NCI-H1930 (cell line): ENCODE data around the gene ACACB.

Experiments used
- DNase-seq, 2 experiments: peaks; one replicate each; lab custom pipeline; 2025; lab: John Stamatoyannopoulos, UW

Gene ACACB

GRCh38 chr12:109214131-109214530, 97.7 kb downstream of the ACACB start:
- no peak for DNase-seq

GRCh38 chr12:109218996-109219395, 102.6 kb downstream of the ACACB start:
- no peak for DNase-seq

DNA sequence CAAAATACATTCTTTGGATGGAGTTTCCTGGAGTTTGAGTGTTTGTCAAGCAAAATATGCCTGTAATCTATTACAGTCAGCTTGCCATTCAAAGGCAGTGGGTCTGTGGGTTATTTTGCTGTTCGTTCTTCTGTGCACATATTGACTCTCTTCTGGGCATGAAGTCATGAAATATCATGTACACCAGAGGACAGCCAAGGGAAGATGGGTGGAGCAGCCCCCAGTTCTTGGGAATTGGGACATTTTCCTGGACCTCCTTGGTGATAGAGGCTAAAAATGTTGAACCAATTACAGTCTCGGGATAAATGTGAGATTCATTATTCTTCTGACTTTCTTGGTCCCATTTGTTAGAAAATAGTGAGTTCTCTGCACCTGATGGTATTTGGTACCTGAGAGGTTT, 103.6 kb downstream of the ACACB start:
- DNase-seq: no peak

DNA sequence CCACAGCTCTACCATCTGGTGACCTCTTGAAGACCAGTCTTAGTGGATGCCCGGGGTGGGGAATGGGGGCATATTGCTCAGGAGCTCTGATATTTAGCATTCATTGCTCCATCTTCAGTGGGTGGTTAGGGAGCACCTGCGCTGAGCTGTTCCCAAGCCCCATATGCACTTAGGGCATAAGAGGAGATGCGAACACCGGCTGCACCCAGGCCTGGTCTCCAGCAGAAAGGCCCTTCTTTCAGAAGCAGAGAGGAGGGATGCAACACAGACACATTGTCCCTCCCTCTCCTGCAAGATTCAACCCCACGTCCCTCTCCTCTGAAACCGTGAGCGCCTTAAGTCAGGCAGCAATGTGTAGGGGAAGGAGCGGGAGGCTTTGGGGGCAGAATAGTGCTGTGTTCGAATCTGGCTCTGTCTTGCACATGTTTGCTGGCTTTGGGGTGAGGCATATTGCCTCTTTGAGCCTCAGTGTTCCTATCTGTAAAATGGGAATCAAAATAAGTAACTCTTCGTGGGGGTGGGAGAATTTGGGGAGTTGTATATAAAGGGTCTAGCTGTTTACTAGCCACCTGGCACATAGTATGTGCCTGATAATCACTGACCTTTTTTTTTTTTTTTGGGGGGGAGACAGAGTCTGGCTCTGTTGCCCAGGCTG, 105.0 kb downstream of the ACACB start:
- no peak for DNase-seq

DNA sequence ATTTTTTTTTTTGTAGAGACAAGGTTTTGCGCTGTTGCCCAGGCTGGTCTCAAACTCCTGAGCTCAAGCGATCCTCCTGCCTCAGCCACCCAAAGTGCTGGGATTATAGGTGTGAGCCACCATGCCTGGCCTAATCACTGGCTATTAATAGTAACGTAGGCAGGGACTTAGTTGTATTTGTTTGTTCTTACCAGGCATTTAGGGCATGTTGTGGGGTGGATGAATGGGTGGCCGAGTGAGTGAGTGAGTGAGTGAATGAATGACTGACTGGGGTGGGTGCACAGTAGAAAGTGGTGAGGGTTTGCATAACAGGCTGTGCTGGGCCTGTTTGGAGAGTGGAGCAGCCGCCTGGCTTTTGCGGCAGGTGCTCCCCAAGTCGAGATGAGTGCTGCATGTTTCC, 105.7 kb downstream of the ACACB start:
- DNase-seq: no peak

- no peak for DNase-seq
Observed at GRCh38 chr12:109222496-109222895, 106.1 kb downstream of the ACACB start.

GRCh38 chr12:109223211-109223610, 106.8 kb downstream of the ACACB start:
- DNase-seq: no peak

- no peak for DNase-seq
Observed at GRCh38 chr12:109223868-109224267, 107.5 kb downstream of the ACACB start.

- DNase-seq: no peak
Observed at GRCh38 chr12:109228664-109229063, 112.3 kb downstream of the ACACB start.

- no peak for DNase-seq
Observed at GRCh38 chr12:109230193-109230592, 113.8 kb downstream of the ACACB start.

DNA sequence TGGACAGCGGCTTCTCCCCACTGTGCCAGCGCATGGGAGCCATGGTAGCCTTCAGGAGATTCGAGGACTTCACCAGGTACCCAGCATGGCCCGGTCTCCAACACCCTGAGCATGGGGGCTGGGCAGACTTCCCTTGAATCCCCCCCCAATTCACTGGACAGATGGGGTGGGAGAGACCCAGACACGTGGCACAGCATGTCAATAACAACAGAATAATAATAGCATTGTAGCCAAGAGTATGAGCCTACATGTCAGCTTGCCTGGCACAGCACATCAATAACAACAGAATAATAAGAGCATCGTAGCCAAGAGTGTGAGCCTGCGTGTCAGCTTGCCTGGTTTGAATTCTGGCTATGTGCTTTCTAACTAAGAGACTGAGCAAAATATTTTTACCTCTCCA, 116.3 kb downstream of the ACACB start:
- no peak for DNase-seq

DNA sequence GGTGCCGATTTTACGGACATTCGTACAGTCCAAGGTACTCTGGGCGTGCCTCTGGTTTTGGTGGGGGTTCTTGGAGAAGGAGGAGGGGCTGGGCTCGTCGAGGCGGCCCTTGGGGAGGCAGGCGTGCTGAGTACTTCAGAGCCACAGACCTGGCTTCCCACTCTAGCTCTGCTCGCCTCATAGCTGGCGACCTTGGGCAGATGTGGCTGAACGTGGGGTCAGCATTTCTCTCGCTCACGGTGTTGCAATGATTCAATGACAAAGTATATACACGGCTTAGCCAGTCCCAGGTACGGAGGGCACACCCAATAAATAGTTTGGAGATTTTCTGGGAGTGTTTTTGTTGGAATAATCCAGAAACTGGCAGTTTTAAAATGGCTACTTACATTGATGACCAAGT, 117.6 kb downstream of the ACACB start:
- DNase-seq: no peak

GRCh38 chr12:109236257-109236656, 119.9 kb downstream of the ACACB start:
- DNase-seq: no peak

DNA sequence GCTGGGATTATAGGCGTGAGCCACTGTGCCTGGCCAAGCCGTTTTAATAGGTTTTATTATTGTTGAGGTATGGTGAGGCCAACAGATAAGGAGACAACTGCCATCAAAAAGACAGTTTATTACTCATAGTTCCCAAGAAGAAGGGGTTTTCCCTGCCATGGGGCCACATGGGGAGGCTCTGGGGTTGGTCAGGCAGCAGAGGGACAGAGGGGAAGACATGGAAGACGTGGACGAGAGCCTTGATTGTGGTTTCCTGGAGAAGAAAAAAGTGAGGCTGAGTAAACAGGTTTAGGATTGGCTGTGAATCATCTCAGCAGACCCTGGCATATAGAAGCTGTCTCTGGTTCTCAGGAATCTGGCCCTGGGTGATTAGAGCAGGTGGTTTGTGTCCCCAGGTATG, 122.8 kb downstream of the ACACB start:
- DNase-seq: no peak

GRCh38 chr12:109239691-109240090, 123.3 kb downstream of the ACACB start:
- DNase-seq: no peak

DNA sequence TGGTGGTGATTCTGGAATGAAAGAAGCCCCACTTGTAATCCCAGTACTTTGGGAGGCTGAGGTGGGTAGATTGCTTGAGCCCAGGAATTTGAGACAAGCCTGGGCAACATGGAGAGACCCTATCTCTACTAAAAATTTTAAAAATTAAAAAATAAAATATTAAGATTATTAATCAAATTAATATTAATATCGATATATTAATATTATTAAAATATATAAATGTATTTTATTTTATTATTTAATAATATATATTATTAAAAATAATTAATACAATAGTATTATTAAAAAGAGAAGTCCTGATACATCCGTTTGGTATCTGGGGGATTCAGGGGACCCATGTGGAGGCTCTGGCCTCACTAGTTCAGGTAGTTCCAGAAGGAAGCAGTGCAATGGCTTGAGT, 124.0 kb downstream of the ACACB start:
- no peak for DNase-seq

GRCh38 chr12:109241936-109242335, 125.5 kb downstream of the ACACB start:
- no peak for DNase-seq

DNA sequence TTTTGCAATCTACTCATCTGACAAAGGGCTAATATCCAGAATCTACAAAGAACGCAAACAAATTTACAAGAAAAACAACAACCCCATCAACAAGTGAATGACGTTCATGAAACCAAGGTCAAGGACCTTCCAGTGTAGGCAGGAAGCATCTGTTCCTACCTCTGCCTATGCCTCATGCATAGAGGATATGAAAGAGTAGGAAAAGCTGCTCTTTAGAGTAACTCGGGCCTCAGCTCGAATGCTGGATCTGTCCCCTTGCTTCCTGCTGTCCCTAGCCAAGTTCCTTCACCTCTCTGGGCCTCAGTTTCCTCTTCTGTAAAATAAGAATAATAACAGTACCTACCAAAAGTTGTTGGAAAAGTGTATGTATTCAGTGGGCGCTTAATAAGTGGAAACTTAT, 127.7 kb downstream of the ACACB start:
- no peak for DNase-seq

DNA sequence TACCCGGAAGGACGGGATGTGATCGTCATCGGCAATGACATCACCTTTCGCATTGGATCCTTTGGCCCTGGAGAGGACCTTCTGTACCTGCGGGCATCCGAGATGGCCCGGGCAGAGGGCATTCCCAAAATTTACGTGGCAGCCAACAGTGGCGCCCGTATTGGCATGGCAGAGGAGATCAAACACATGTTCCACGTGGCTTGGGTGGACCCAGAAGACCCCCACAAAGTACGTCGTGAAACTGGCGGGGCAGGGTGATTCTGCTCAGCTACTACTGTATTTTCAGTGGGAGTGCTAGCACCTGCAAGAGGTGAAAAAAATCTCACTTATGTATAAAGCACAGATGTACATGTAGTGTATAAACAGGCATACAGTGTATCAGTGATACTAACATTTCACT, 129.8 kb downstream of the ACACB start:
- DNase-seq: no peak

DNA sequence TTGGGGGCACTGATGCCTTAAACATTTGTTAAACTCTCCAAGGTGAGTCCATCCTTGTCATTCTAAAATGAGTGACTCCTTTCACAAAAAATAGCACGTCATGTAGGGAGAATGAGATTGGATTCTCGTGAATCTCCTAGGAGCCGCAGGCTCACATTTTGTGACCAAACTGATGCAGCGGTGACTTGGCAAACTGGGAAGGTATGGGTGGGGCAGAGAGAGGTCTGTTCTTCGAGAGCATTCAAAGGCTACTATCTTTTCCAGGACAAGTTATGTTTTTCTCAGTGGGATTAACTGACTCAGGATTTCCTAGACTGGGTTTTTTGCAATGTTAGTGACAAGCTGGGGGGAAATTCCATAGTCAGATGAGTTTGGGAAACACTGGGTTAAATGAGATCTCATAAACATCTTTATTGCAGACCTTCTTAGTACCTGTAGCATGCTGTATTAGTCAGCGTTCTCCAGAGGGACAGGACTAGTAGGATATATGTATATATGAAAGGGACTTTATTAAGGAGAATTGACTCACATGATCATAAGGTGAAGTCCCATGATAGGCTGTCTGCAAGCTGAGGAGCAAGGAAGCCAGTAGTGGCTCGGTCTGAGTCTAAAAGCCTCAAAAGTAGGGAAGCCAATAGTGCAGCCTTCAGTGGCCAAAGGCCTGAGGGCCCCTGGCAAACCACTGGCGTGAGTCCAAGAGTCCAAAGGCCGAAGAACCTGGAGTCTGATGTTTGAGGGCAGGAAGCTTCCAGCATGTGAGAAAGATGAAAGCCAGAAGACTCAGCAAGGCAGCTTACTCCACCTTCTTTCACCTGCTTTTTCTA, 131.7 kb downstream of the ACACB start:
- DNase-seq: no peak

DNA sequence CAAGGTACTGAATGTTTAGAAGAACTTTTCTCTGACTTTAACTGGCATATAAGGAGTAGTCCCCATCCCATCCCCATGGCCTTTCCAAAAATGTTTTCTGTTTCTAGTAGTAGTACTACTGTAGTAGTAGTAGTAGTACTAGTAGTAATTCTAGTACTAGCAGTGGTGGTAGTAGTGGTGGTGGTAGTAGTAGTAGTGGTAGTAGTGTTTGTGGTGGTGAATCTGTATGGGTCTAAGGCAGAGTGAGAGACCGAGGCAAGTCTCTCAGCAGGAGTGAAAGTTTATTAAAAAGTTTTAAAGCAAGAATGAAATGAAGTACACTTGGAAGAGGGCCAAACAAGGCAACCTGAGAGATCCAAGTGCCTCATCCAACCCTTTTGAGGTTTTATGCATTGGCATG, 134.1 kb downstream of the ACACB start:
- DNase-seq: no peak

DNA sequence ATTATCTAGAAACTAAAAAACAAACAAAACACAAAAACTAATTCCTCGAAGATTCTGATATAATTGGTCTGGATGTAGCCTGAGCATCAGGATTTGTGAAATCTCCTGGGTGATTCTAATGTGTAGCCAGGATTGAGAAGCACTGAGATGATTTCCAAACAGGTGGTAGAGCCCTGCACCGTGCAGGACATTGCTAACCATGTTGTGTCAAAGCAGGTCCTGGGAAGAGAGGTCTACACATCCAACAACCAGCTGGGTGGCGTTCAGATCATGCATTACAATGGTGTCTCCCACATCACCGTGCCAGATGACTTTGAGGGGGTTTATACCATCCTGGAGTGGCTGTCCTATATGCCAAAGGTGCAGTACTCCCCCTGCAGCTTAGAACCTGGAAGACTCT, 136.4 kb downstream of the ACACB start:
- DNase-seq: no peak

DNA sequence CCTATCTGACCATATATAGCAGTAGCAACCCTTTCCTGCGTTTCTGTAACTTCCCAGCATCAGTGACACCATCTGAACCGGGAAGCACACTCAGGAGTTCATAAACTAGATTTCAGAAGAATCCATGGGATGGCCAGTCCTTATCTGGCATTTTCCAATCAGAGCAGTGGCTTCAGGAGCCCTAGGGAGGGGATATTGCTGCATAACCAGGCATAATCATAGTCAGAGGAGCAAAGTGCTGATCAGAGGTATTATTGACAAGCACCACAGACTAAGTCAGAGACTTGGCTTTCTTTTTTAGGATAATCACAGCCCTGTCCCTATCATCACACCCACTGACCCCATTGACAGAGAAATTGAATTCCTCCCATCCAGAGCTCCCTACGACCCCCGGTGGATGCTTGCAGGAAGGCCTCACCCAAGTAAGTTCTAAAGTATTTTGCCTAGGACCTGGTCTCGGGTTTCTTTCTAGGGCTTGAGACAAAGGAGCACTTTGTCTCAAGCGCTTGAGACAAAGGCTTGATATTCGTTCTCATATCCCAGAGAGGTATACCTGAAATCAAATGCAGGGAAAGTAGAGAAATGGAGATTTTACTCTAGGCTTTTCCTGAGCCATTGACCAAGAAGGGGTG, 137.6 kb downstream of the ACACB start:
- DNase-seq: no peak
